Liver (tissue), 9 donors: ENCODE data around the gene SHISA3. TPM values are rescaled to one million over a fixed set of nuclear protein-coding genes. Genes with fewer than 3 reads are reported as not detected.

ENCODE experiments used
- DNase-seq: peaks from one replicate; pipeline ENCODE4 v3.0.0-alpha.2; 2017; ENCODE audit warnings: low spot score
- H3K27ac ChIP-seq, 2 donors: one replicate each; pipeline ENCODE4 v1.7.0; 2013; ENCODE audit warnings: inconsistent platforms in 2 of 2, low read length in 2 of 2, control low read depth in 1 of 2, low read depth in 1 of 2, mild to moderate bottlenecking in 1 of 2
- H3K27me3 ChIP-seq, 4 donors: one replicate each; pipeline versions ENCODE4 v1.6.1 to v1.7.0; 2013; ENCODE audit warnings: low read length in 3 of 4, inconsistent platforms in 1 of 4, mild to moderate bottlenecking in 1 of 4, moderate library complexity in 1 of 4; ENCODE audit not compliant: control insufficient read depth in 4 of 4, insufficient read depth in 4 of 4
- H3K36me3 ChIP-seq, 4 donors: one replicate each; pipeline versions ENCODE4 v1.6.1 to v1.7.0; 2013; ENCODE audit warnings: low read length in 3 of 4, mild to moderate bottlenecking in 3 of 4, low read depth in 1 of 4, moderate library complexity in 1 of 4; ENCODE audit not compliant: control insufficient read depth in 4 of 4, insufficient read depth in 3 of 4
- H3K4me1 ChIP-seq, 4 donors: one replicate each; pipeline versions ENCODE4 v1.6.1 to v1.7.0; 2013; ENCODE audit warnings: low read length in 3 of 4, mild to moderate bottlenecking in 3 of 4, moderate library complexity in 1 of 4; ENCODE audit not compliant: control insufficient read depth in 4 of 4, insufficient read depth in 4 of 4
- H3K4me3 ChIP-seq, 3 donors: one replicate each; pipeline versions ENCODE4 v1.6.1 to v1.7.0; 2013; ENCODE audit warnings: low read length in 3 of 3, control low read depth in 1 of 3, low read depth in 1 of 3, mild to moderate bottlenecking in 1 of 3
- H3K9ac ChIP-seq, 2 donors: one replicate each; pipeline ENCODE4 v1.7.0; 2013; ENCODE audit warnings: low read length in 2 of 2, mild to moderate bottlenecking in 2 of 2, moderate library complexity in 2 of 2, control low read depth in 1 of 2, low read depth in 1 of 2
- H3K9me3 ChIP-seq, 4 donors: one replicate each; pipeline versions ENCODE4 v1.6.1 to v1.7.0; 2013; ENCODE audit warnings: low read length in 3 of 4; ENCODE audit not compliant: control insufficient read depth in 4 of 4
- ATF3 ChIP-seq: IDR thresholded peaks from 2 replicates; pipeline ENCODE4 v1.6.1; 2016; ENCODE audit warnings: antibody characterized with exemption
- CTCF ChIP-seq: fragments of 150-350 bp; IDR thresholded peaks from 2 replicates; pipeline ENCODE4 v1.5.1; 2017; ENCODE audit warnings: improper control_type of control experiment, low read depth, low read length; ENCODE audit not compliant: missing input control
- EGR1 ChIP-seq, 2 donors: IDR thresholded peaks; 2 replicates each; pipeline ENCODE4 v1.6.1; 2016 to 2018; ENCODE audit warnings: antibody characterized with exemption in 2 of 2, low read depth in 2 of 2
- FOXA1 ChIP-seq: IDR thresholded peaks from 2 replicates; pipeline ENCODE4 v1.6.1; 2016; ENCODE audit warnings: antibody characterized with exemption
- FOXA2 ChIP-seq: IDR thresholded peaks from 2 replicates; pipeline ENCODE4 v1.6.1; 2016; ENCODE audit warnings: antibody characterized with exemption
- GABPA ChIP-seq, 2 donors: IDR thresholded peaks in 1 of 2; conservative IDR thresholded peaks in 1 of 2; 2 replicates each; pipeline ENCODE4 v1.6.1; 2016; ENCODE audit warnings: antibody characterized with exemption in 2 of 2, mild to moderate bottlenecking in 1 of 2, moderate library complexity in 1 of 2
- HNF4A ChIP-seq, 2 donors: conservative IDR thresholded peaks; 2 replicates each; pipeline ENCODE4 v1.6.1; 2016; ENCODE audit warnings: antibody characterized with exemption in 2 of 2, mild to moderate bottlenecking in 2 of 2
- JUND ChIP-seq, 2 donors: IDR thresholded peaks; 2 replicates each; pipeline ENCODE4 v1.6.1; 2016; ENCODE audit warnings: antibody characterized with exemption in 2 of 2
- NR2F2 ChIP-seq: IDR thresholded peaks from 2 replicates; pipeline ENCODE4 v1.6.1; 2016; ENCODE audit warnings: antibody characterized with exemption
- RAD21 ChIP-seq, 2 donors: IDR thresholded peaks; 2 replicates each; pipeline ENCODE4 v1.6.1; 2016; ENCODE audit warnings: antibody characterized with exemption in 2 of 2, mild to moderate bottlenecking in 2 of 2
- SP1 ChIP-seq: IDR thresholded peaks from 2 replicates; pipeline ENCODE4 v1.6.1; 2018; ENCODE audit warnings: antibody characterized with exemption, mild to moderate bottlenecking
- TAF1 ChIP-seq: conservative IDR thresholded peaks from 2 replicates; pipeline ENCODE4 v1.6.1; 2016; ENCODE audit warnings: antibody characterized with exemption, mild to moderate bottlenecking
- WGBS: extraction: QIAGEN DNeasy Blood & Tissue Kit; methylation state at CpG from one replicate; pipeline ENCODE4 v1.1.7; 2013; 5-methylcytosine and 5-hydroxymethylcytosine counted together
- polyA plus RNA-seq, 2 donors: library from polyadenylated mRNA; stranded (reverse) in 1 of 2; unstranded in 1 of 2; fragments of 200-250 nt in 1 of 2; fragments of >200 nt in 1 of 2; fragmentation: Nextera tagmentation in 1 of 2; extraction: Ambion mirVana in 1 of 2; gene quantifications; one replicate each; pipeline versions ENCODE4 v1.2.1 to v1.2.3, GENCODE V29; 2013 to 2015
- total RNA-seq, 2 donors: library from RNA; depleted of rRNA; stranded (reverse); fragments of >200 nt; gene quantifications; one replicate each; pipeline ENCODE4 v1.2.3, GENCODE V29; 2014
- TF ChIP-seq, protein P1 (sequence below): IDR thresholded peaks from 2 replicates; pipeline ENCODE4 v1.6.1; 2016; ENCODE audit warnings: antibody characterized with exemption
- donor health status: healthy.
- donor health status: healthy.
- donor health status: healthy.
- donor health status: healthy.
- donor health status: healthy.

The SHISA3 gene
- total and polyA plus RNA-seq, 4 donors = 0.25 to 0.63 (median 0.56) TPM; not detected in 1

- no peak for TF ChIP-seq ATF3
- Histone ChIP-seq H3K27me3 (no peaks in the 10 kb centered on the region), H3K27ac (no peak overlapping the region), H3K4me3 (no peak overlapping the region), H3K4me1 (no peaks in the 10 kb centered on the region), H3K36me3 (no peaks in the 10 kb centered on the region), H3K9ac (no peak overlapping the region), H3K9me3 (no peaks in the 10 kb centered on the region)
- no peak for DNase-seq
- WGBS = 77% methylated on average over 1 of the region's 1 CpG
Observed at GRCh38 chr4:42415281-42415680, 18.0 kb downstream of the SHISA3 start.

- Histone ChIP-seq H3K9me3 (no peaks in the 10 kb centered on the region), H3K27ac (no peak overlapping the region), H3K9ac (no peak overlapping the region), H3K4me1 (no peaks in the 10 kb centered on the region), H3K36me3 (no peaks in the 10 kb centered on the region), H3K27me3 (no peaks in the 10 kb centered on the region), H3K4me3 (no peak overlapping the region)
- TF ChIP-seq CTCF = no peak
- no peak for TF ChIP-seq RAD21 (IDR thresholded peaks at IDR 0.05)
- 71% methylated on average over 3 of the region's 3 CpGs for WGBS
- no peak for DNase-seq
Observed at GRCh38 chr4:42416017-42416416, 18.7 kb downstream of the SHISA3 start.

DNA sequence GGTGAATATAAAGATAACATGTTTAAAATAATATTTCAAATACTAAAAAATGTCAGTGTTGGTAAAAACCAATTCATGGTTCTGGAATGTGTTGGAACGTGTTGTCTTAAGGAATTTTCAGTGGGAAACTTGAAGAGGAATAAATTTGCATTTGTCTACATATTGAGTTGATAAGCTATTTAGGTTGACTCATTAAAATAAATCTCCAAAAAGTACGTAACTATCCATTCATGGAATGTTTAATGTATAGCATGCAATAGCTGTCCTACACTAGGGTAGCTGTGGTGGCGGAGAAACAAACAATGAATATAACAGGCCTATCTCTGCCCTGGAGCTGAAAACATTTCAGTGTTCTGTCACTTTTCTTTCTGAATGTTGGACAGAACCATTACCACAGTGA is 20.3 kb downstream of the SHISA3 start:
- 91% methylated on average over 3 of the region's 3 CpGs for WGBS
- TF ChIP-seq FOXA2 (no peak), EGR1 (IDR thresholded peaks at IDR 0.05; ENCODE audit: low read depth in 2 of 2) (no peak), HNF4A (conservative IDR thresholded peaks at IDR 0.05) (no peak), NR2F2 (no peak), ATF3 (no peak), TAF1 (no peak), SP1 (no peak), GABPA (IDR thresholded peaks at IDR 0.05 in 1 of 2, conservative IDR thresholded peaks at IDR 0.05 in 1 of 2) (no peak), FOXA1 (no peak), JUND (IDR thresholded peaks at IDR 0.05) (no peak)
- TF ChIP-seq, protein P1, sequence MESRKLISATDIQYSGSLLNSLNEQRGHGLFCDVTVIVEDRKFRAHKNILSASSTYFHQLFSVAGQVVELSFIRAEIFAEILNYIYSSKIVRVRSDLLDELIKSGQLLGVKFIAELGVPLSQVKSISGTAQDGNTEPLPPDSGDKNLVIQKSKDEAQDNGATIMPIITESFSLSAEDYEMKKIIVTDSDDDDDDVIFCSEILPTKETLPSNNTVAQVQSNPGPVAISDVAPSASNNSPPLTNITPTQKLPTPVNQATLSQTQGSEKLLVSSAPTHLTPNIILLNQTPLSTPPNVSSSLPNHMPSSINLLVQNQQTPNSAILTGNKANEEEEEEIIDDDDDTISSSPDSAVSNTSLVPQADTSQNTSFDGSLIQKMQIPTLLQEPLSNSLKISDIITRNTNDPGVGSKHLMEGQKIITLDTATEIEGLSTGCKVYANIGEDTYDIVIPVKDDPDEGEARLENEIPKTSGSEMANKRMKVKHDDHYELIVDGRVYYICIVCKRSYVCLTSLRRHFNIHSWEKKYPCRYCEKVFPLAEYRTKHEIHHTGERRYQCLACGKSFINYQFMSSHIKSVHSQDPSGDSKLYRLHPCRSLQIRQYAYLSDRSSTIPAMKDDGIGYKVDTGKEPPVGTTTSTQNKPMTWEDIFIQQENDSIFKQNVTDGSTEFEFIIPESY = no peak
- no peak overlapping the region for H3K9ac ChIP-seq

More for the DNA sequence above, 20.3 kb downstream of the SHISA3 start:
- DNase-seq = no peak
- Histone ChIP-seq H3K36me3 (no peaks in the 10 kb centered on the region), H3K27me3 (no peaks in the 10 kb centered on the region), H3K9me3 (no peaks in the 10 kb centered on the region), H3K27ac (no peak overlapping the region), H3K4me3 (no peak overlapping the region), H3K4me1 (no peaks in the 10 kb centered on the region)
